ENCODE results near the gene DAAM2.

Gene DAAM2

GRCh38 chr6:39790772-39791171, 1.4 kb upstream of the DAAM2 start:
- DNase-seq (ENCODE audit: low read depth), result no peak

DNA sequence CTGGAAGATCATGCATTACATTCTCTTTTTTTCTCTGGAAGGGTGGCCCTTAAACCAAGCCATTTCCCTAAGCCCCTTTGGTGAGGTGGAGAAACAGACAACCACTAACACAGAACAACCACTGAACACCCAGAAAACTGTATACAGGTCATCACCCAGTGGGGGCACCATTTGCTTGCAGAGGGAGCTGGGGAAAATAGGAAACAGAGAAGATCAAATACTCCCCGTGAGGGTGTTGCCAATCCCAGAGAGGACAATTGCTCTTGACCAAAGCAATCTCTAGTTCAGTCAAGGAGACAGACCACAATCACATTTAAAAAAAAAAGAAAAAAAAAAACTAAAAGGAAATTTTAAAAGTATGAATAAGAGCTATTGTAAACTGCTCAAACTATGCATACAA, 865 bp upstream of the DAAM2 start:
- no peak for DNase-seq (ENCODE audit: low read depth)

GRCh38 chr6:39792540-39793450, 619 bp downstream of the DAAM2 start:
- DNase-seq (ENCODE audit: low read depth), result no peak

DNA sequence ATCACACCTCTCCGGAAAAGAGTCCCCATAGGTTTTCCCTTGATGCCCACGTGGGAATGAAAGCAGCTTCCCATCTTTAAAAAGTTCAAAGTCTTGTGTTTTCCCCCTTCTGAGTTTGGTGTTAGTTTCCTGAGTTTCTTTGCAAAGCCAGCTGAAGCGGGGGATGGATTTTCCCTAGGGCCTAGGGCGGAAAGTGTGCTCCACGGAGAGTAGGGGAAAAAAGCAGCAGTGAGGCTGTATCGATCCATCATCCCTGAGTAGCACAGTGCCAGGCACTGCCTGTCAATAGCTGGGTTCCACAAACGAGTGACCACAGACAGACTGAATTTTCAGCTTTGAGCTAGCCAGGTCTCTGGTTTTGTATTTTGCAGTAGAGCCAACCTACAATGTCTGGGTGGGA, 1.3 kb downstream of the DAAM2 start:
- no peak for DNase-seq (ENCODE audit: low read depth)

- no peak for DNase-seq (ENCODE audit: low read depth)
These were observed 2.1 kb downstream of the DAAM2 start for GRCh38 chr6:39794231-39794630.

- DNase-seq (ENCODE audit: low read depth), result no peak
These were observed 5.6 kb downstream of the DAAM2 start for GRCh38 chr6:39797751-39798150.

- DNase-seq (ENCODE audit: low read depth), result no peak
These were observed 8.2 kb downstream of the DAAM2 start for GRCh38 chr6:39800034-39801032.

- DNase-seq (ENCODE audit: low read depth), result no peak
These were observed 9.5 kb downstream of the DAAM2 start for GRCh38 chr6:39801456-39802251.

- no peak for DNase-seq (ENCODE audit: low read depth)
These were observed 11.7 kb downstream of the DAAM2 start for GRCh38 chr6:39803872-39804271.

GRCh38 chr6:39804466-39805065, 12.4 kb downstream of the DAAM2 start:
- no peak for DNase-seq (ENCODE audit: low read depth)

- DNase-seq (ENCODE audit: low read depth), result no peak
These were observed 14.1 kb downstream of the DAAM2 start for GRCh38 chr6:39806278-39806677.

- no peak for DNase-seq (ENCODE audit: low read depth)
These were observed 16.2 kb downstream of the DAAM2 start for GRCh38 chr6:39808346-39808745.

DNA sequence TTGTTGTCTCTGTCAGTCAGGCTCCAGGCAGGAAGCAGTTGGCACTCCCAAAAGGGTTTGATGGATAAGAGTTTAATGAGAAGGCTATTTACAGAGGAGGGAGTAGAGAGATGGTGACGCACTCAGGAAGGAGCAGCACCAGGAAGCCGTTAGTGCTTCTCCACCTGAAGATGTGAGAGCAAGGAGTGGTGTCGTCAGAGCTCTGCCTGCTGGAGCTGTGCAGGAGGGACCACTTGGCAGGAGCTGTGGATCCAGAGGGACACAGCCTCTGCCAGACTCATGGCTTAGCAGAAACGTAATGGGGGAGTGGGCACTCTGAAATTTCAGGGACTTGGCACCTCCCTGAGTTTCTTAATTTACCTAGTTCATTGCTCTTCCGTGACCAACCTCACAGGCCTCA, 16.8 kb downstream of the DAAM2 start:
- DNase-seq (ENCODE audit: low read depth), result no peak

GRCh38 chr6:39811835-39812345, 19.7 kb downstream of the DAAM2 start:
- DNase-seq (ENCODE audit: low read depth), result no peak

DNA sequence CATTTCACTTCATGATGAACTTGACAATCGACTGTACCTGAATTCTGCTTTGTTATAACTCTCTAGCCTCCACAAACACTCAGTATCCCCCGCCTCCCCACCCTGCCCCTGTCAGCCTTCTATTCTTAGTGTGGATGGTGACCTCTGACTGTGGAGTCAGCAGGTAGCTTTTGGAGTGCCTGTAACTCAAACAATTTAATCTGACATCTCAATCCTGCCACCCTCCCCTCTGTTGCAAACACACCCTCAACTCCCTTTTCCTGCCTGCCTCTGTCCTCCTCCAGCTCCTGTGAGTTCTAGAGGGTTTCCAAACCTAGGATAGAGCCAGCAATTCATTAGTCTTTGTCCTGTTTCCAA, 20.3 kb downstream of the DAAM2 start:
- DNase-seq (ENCODE audit: low read depth), result no peak

- DNase-seq (ENCODE audit: low read depth), result no peak
These were observed 20.8 kb downstream of the DAAM2 start for GRCh38 chr6:39812853-39813533.

GRCh38 chr6:39814236-39814635, 22.1 kb downstream of the DAAM2 start:
- DNase-seq (ENCODE audit: low read depth), result no peak

DNA sequence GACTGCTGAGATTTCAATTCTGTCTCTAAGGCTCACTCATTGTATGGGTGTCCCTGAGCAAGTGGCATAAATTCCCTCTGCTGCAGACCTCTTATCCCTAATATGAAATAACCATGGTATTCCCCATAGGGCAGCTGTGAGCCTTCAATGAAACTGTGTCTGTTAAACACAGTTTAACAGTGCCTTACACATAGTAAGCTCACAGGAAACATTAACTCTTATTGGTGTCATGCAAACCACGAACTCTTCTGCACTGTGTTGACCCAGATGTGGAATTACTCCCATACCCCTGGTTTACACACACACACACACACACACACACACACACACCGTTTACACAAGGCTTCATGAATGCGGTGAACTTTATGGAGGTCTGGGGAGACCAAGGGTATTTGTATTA, 23.2 kb downstream of the DAAM2 start:
- DNase-seq (ENCODE audit: low read depth), result no peak

DNA sequence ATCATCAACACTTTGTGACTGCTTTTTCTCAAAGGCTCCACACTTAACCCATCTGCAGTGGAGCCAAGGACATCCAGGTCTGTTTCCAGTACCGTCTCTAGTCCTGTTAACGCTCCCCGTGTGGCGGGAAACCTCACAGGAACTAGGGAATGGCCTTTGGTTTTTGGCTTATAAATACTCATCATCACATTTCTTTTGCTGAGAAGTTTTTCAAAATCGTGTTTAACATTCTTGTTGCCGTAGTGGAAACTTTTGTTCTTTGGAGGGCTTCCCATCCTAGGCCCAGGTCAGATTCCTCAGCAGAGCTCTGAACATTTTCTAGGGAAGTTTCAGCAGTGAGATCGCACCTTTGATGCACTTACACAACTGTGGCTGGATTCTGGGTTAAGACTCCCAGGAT, 24.6 kb downstream of the DAAM2 start:
- DNase-seq (ENCODE audit: low read depth), result no peak

- no peak for DNase-seq (ENCODE audit: low read depth)
These were observed 26.5 kb downstream of the DAAM2 start for GRCh38 chr6:39818695-39819094.

DNA sequence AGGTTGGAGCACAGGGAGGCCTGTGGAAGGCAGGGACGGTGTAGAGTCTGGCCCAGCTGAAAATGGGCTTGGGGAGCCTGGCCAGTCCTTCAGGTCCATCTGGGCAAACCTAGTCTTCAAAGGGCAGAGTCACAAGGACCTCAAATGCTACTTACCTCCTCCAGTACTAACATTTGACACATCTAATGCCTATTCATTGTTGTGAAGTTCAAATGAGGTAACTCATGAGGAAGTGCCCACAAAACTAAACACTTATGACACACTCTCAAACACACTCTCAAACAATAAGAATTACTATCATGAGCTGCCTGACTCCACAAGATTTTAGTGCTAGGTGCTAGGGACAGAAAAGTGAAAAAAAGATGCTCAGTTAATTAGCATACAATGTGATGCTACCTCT, 27.1 kb downstream of the DAAM2 start:
- no peak for DNase-seq (ENCODE audit: low read depth)
